ENCODE measurements around the gene WDR37.

- TF ChIP-seq SREBF2 (IDR thresholded peaks at IDR 0.05; ENCODE audit: low read length) (no peak), ZBTB11 (CRISPR knock-in tag; IDR thresholded peaks at IDR 0.05) (no peak), CREB1 (IDR thresholded peaks at IDR 0.05; ENCODE audit: low read depth) (no peak), CEBPB (IDR thresholded peaks at IDR 0.05; ENCODE audit: borderline replicate concordance in 1 of 2, low read depth in 2 of 2, low read length in 2 of 2) (no peak), EGR1 (IDR thresholded peaks at IDR 0.05; ENCODE audit: borderline replicate concordance in 1 of 2, low read depth in 2 of 2, low read length in 2 of 2) (no peak)
- TF ChIP-seq, protein P1, sequence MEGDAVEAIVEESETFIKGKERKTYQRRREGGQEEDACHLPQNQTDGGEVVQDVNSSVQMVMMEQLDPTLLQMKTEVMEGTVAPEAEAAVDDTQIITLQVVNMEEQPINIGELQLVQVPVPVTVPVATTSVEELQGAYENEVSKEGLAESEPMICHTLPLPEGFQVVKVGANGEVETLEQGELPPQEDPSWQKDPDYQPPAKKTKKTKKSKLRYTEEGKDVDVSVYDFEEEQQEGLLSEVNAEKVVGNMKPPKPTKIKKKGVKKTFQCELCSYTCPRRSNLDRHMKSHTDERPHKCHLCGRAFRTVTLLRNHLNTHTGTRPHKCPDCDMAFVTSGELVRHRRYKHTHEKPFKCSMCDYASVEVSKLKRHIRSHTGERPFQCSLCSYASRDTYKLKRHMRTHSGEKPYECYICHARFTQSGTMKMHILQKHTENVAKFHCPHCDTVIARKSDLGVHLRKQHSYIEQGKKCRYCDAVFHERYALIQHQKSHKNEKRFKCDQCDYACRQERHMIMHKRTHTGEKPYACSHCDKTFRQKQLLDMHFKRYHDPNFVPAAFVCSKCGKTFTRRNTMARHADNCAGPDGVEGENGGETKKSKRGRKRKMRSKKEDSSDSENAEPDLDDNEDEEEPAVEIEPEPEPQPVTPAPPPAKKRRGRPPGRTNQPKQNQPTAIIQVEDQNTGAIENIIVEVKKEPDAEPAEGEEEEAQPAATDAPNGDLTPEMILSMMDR (IDR thresholded peaks at IDR 0.05 in 2 of 3, conservative IDR thresholded peaks at IDR 0.05 in 1 of 3; ENCODE audit: control insufficient read depth in 2 of 3, extremely low read depth in 1 of 3, insufficient read depth in 1 of 3, low read depth in 3 of 3, low read length in 3 of 3) = no peak
- TF ChIP-seq, protein P2, sequence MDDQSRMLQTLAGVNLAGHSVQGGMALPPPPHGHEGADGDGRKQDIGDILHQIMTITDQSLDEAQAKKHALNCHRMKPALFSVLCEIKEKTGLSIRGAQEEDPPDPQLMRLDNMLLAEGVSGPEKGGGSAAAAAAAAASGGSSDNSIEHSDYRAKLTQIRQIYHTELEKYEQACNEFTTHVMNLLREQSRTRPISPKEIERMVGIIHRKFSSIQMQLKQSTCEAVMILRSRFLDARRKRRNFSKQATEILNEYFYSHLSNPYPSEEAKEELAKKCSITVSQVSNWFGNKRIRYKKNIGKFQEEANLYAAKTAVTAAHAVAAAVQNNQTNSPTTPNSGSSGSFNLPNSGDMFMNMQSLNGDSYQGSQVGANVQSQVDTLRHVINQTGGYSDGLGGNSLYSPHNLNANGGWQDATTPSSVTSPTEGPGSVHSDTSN (IDR thresholded peaks at IDR 0.05; ENCODE audit: insufficient replicate concordance, low read depth, low read length) = no peak
- TF ChIP-seq, protein P3, sequence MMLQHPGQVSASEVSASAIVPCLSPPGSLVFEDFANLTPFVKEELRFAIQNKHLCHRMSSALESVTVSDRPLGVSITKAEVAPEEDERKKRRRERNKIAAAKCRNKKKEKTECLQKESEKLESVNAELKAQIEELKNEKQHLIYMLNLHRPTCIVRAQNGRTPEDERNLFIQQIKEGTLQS (IDR thresholded peaks at IDR 0.05; ENCODE audit: borderline replicate concordance, extremely low read depth, low read depth, low read length) = no peak
Measured at GRCh38 chr10:1100143-1100542, 44.0 kb downstream of the WDR37 start.

Measured in GM12878 (cell line).